OCI-LY1 (cell line): ENCODE data around the gene DNAJB7.

Source experiments
- EZH2 ChIP-seq: fragments of 200-600 bp; sonication (generic), shearing (Covaris generic); IDR thresholded peaks from 2 replicates; pipeline ENCODE4 v1.8.0; 2017; ENCODE audit warnings: borderline replicate concordance, mixed run types, mild to moderate bottlenecking, antibody characterized with exemption, low read length, moderate library complexity, mixed read lengths
- TF ChIP-seq, protein P1 (sequence below): fragments of 200-600 bp; sonication (generic), shearing (Covaris generic); IDR thresholded peaks from 2 replicates; pipeline ENCODE4 v1.5.1; 2017; ENCODE audit warnings: mild to moderate bottlenecking, antibody characterized with exemption, low read length, moderate library complexity, mixed read lengths

DNA sequence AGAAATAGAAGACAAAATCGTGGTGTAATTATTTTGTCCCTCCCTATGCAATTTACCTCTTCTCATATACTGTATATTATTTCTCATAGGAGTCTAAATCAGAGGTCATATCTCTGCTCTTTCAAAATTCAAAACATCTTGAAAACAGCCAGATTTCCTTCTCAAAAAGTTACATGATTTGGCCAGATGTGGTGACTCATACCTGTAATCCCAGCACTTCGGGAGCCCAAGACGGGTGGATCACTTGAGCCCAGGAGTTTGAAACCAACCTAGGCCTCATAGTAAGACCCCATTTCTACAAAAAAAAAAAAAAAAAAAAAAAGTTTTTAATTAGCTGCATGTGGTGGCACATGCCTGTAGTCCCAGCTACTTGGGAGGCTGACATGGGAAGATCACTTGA lies 29.0 kb upstream of the DNAJB7 start:
- TF ChIP-seq, protein P1, sequence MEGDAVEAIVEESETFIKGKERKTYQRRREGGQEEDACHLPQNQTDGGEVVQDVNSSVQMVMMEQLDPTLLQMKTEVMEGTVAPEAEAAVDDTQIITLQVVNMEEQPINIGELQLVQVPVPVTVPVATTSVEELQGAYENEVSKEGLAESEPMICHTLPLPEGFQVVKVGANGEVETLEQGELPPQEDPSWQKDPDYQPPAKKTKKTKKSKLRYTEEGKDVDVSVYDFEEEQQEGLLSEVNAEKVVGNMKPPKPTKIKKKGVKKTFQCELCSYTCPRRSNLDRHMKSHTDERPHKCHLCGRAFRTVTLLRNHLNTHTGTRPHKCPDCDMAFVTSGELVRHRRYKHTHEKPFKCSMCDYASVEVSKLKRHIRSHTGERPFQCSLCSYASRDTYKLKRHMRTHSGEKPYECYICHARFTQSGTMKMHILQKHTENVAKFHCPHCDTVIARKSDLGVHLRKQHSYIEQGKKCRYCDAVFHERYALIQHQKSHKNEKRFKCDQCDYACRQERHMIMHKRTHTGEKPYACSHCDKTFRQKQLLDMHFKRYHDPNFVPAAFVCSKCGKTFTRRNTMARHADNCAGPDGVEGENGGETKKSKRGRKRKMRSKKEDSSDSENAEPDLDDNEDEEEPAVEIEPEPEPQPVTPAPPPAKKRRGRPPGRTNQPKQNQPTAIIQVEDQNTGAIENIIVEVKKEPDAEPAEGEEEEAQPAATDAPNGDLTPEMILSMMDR = no peak
- TF ChIP-seq EZH2 = no peak
